Heart left ventricle (tissue), 16 donors: ENCODE data around the gene CSMD2. TPM values are rescaled to one million over a fixed set of nuclear protein-coding genes. Genes with fewer than 3 reads are reported as not detected.

ENCODE experiments used
- ATAC-seq, 4 donors: fragments of 200-7000 bp; cut with Tn5 transposase; one replicate each; pipeline ENCODE4 v1.9.1; 2020 to 2022; ENCODE audit warnings: moderate library complexity in 4 of 4, mild to moderate bottlenecking in 3 of 4, moderate number of reproducible peaks in 1 of 4
- DNase-seq, 5 donors: peaks; one replicate each; pipeline ENCODE4 v3.0.0-alpha.2; 2020
- H3K27ac ChIP-seq, 12 donors: fragments of 200-600 bp; sonication (generic) in 4 of 12; one replicate each; pipeline versions ENCODE4 v1.5.0 to v1.8.0; 2016 to 2022; ENCODE audit warnings: mild to moderate bottlenecking in 2 of 12
- H3K27me3 ChIP-seq, 9 donors: fragments of 200-600 bp; sonication (generic) in 2 of 9; one replicate each; pipeline versions ENCODE4 v1.5.1 to v1.8.0; 2016 to 2022; ENCODE audit warnings: mild to moderate bottlenecking in 3 of 9
- H3K36me3 ChIP-seq, 9 donors: fragments of 200-600 bp; sonication (generic) in 2 of 9; one replicate each; pipeline versions ENCODE4 v1.5.0 to v1.8.0; 2018 to 2022; ENCODE audit warnings: mild to moderate bottlenecking in 2 of 9
- H3K4me1 ChIP-seq, 12 donors: fragments of 200-600 bp; sonication (generic) in 4 of 12; one replicate each; pipeline versions ENCODE4 v1.5.0 to v1.8.0; 2016 to 2022; ENCODE audit warnings: mild to moderate bottlenecking in 3 of 12
- H3K4me3 ChIP-seq, 12 donors: fragments of 200-600 bp; sonication (generic) in 4 of 12; one replicate each; pipeline versions ENCODE4 v1.5.0 to v1.8.0; 2017 to 2022; ENCODE audit warnings: mild to moderate bottlenecking in 9 of 12, moderate library complexity in 4 of 12
- H3K9me3 ChIP-seq, 12 donors: fragments of 200-600 bp; sonication (generic) in 4 of 12; one replicate each; pipeline versions ENCODE4 v1.5.0 to v1.8.0; 2016 to 2022; ENCODE audit warnings: mild to moderate bottlenecking in 1 of 12
- POLR2A ChIP-seq, 2 donors: fragments of 450-650 bp; IDR thresholded peaks; one replicate each; pipeline ENCODE4 v1.6.1; 2017; ENCODE audit warnings: antibody characterized with exemption in 2 of 2, mild to moderate bottlenecking in 2 of 2, moderate library complexity in 2 of 2
- WGBS, 4 donors: extraction: QIAGEN DNeasy Blood & Tissue Kit in 2 of 4; methylation state at CpG; one replicate each; pipeline versions ENCODE4 v1.1.5 to v1.1.7; 2013 to 2018; 5-methylcytosine and 5-hydroxymethylcytosine counted together
- intact Hi-C, 10 donors: fragments of 100-400 bp; cut with DNase I; formaldehyde crosslinking; loops; one replicate each; pipeline versions ENCODE4 v1.11.1 to v1.14.2; 2022
- polyA plus RNA-seq, 2 donors: library from polyadenylated mRNA; stranded (reverse); fragments of 200-250 nt; gene quantifications; one replicate each; pipeline ENCODE4 v1.2.3, GENCODE V29; 2013
- total RNA-seq, 9 donors: library from RNA; depleted of rRNA in 2 of 9; stranded (reverse); fragments of >200 nt in 2 of 9; fragmentation: NEBNext Ultra II Directional in 3 of 9; extraction: Animal tissue kit (Norgen Biotek cat#: 25700) in 3 of 9; gene quantifications; one replicate each; pipeline versions ENCODE4 v1.1.0 to v1.2.4, GENCODE V29; 2016 to 2023
- TF ChIP-seq, protein P1 (sequence below), 12 donors: fragments of 200-600 bp; sonication (generic) in 4 of 12; IDR thresholded peaks; one replicate each; pipeline versions ENCODE4 v1.5.0 to v1.8.0; 2018 to 2022; ENCODE audit warnings: antibody characterized with exemption in 12 of 12, mild to moderate bottlenecking in 5 of 12
- donor health status: ischemic (EF 13 %, LVEDD 7.1; RV severe dilation, severe dysfunction).
- donor health status: healthy with polysubstance abuse.
- donor health status: DM: no; HTN: yes; CAD: no.
- donor health status: DM: no; HTN: no; CAD: no.
- donor health status: ischemic (EF 25% LVEDD 6.9; RV normal size, moderate dysfunction).
- donor health status: ischemic (EF 25% LVEDD 5.7; RV mildly dilated, moderate dysfunction).
- donor health status: healthy.
- donor health status: DM: yes; HTN: yes; CAD: no.
- donor health status: ischemic (EF 35%, LVEDD 5.7; RV mildly dilated, moderate dysfunction).
- donor health status: nonischemic (EF 11% LVEDD 7.7; RV severe dilation, severe dysfunction).
- donor health status: DM: yes; HTN: yes; CAD: no.
- donor health status: PGD.
- donor health status: ischemic (EF 29% LVEDD 5.4; RV normal size, mild dysfunction).
- donor health status: nonischemic (EF 23%, LVEDD 6.1; RV moderate dilation, normal function).

The CSMD2 gene
- total and polyA plus RNA-seq, 11 donors: 0.02 to 0.79 (median 0.22) TPM

DNA sequence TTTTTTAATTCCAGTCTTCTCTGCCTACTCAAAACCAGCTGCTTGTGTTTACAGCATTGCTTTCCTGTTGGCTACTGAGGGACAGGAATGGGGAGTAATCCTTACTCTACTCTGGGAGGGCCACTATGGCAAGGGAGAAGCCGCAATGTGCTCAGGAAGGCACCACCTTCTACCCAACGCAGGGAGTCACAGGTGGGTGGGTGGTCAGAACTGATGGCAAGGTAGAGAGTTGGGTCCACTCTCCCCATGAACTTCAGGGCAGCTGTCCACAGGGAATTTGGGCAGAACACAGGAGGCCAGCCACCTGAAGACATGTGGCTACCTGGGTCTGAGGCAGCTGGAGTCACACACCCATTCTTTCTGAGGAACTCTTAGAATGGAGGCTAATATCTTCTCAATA is 341.6 kb downstream of the CSMD2 start:
- TF ChIP-seq POLR2A (IDR thresholded peaks at IDR 0.05): no peak
- TF ChIP-seq, protein P1, sequence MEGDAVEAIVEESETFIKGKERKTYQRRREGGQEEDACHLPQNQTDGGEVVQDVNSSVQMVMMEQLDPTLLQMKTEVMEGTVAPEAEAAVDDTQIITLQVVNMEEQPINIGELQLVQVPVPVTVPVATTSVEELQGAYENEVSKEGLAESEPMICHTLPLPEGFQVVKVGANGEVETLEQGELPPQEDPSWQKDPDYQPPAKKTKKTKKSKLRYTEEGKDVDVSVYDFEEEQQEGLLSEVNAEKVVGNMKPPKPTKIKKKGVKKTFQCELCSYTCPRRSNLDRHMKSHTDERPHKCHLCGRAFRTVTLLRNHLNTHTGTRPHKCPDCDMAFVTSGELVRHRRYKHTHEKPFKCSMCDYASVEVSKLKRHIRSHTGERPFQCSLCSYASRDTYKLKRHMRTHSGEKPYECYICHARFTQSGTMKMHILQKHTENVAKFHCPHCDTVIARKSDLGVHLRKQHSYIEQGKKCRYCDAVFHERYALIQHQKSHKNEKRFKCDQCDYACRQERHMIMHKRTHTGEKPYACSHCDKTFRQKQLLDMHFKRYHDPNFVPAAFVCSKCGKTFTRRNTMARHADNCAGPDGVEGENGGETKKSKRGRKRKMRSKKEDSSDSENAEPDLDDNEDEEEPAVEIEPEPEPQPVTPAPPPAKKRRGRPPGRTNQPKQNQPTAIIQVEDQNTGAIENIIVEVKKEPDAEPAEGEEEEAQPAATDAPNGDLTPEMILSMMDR (IDR thresholded peaks at IDR 0.05): no peak
- peaks cover 0 to 8% (median 0%) of the 10 kb centered on the region in 9 donors for H3K27me3 ChIP-seq
- H3K4me3 ChIP-seq: no peak overlapping the region
- no peak for ATAC-seq
- H3K4me1 ChIP-seq: no peaks in the 10 kb centered on the region
- no peak overlapping the region for H3K27ac ChIP-seq
- H3K9me3 ChIP-seq: no peaks in the 10 kb centered on the region
- 88 to 95% (median 93%) methylated on average over 2 of the region's 2 CpGs for WGBS, 4 donors
- intact Hi-C loops: no loop called here
- H3K36me3 ChIP-seq: no peaks in the 10 kb centered on the region
- no peak for DNase-seq

DNA sequence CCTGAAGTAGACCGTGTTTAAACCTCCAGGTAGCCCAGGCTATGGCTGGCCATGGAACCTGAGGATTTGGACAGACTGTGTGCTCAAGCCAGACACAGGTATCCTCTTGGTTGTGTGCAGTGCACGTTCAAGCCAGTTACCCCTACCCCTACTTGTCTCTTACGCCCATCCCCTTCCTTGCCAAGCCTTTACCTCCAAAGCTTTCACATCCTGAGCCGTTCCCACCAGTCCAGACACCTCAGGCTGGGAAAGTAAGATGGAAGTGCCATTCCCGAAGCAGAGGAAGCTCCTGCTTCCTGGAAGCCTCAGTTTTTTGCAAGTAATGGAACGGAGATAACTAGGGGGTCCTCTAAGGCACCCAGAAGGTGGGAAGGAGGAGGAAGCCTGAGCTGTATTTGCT is 342.6 kb downstream of the CSMD2 start:
- H3K4me1 ChIP-seq: no peaks in the 10 kb centered on the region
- H3K27ac ChIP-seq: no peak overlapping the region
- 59 to 64% (median 60%) methylated on average over 5 to 6 of the region's 6 CpGs for WGBS, 4 donors
- no peaks in the 10 kb centered on the region for H3K9me3 ChIP-seq
- intact Hi-C loops: no loop called here
- DNase-seq: no peak
- no peak for ATAC-seq
- TF ChIP-seq POLR2A (IDR thresholded peaks at IDR 0.05): no peak
- TF ChIP-seq, protein P1 (IDR thresholded peaks at IDR 0.05): no peak
- H3K27me3 ChIP-seq: peaks cover 0 to 8% (median 0%) of the 10 kb centered on the region in 9 donors
- no peak overlapping the region for H3K4me3 ChIP-seq
- no peaks in the 10 kb centered on the region for H3K36me3 ChIP-seq

DNA sequence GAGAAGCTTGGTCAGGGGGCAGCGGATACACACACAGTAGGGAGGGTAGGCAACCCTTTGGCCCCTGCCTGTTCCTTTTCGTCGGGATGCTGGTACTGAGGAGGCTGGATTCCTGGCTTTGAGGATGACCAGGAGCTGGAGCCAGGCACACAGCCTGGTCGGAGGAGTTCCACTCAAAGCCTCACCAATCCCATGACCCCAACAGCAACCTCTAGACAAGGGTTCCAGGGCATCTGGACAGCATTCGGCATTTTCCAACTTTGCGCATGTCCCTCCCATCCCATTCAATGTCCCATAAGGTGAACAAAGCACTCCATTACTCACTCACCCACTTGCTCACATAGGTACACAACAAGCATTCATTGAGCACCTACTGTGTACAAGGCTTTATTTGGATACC is 343.7 kb downstream of the CSMD2 start:
- Histone ChIP-seq H3K4me3 (no peak overlapping the region), H3K27me3 (peaks cover 0 to 8% (median 0%) of the 10 kb centered on the region in 9 donors), H3K4me1 (no peaks in the 10 kb centered on the region), H3K27ac (no peak overlapping the region), H3K36me3 (no peaks in the 10 kb centered on the region), H3K9me3 (no peaks in the 10 kb centered on the region)
- WGBS, 4 donors: 87 to 94% (median 91%) methylated on average over 5 to 6 of the region's 6 CpGs
- ATAC-seq (no peak), DNase-seq (no peak)
- TF ChIP-seq, protein P1 (IDR thresholded peaks at IDR 0.05): no peak
- TF ChIP-seq POLR2A (IDR thresholded peaks at IDR 0.05): no peak
- intact Hi-C loops: no loop called here

DNA sequence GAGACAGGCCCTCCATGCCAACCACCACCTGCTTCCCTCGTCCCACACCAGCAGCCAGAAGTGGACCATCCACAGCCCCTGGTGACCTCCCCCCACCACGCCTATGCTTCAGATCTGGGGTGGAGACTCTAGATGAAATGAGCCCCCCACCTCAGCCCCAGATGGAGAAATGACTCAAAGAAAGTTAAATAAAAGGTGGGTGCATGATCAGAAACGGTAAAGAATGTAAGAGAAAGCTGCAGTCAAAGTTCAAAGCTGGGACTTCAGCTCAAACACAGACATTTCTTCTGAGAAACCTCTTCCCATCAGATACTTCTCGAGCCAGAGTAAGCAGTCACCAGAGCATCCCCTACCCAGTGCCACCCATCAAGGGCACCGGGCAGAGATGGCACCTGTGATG is 344.2 kb downstream of the CSMD2 start:
- DNase-seq (no peak), ATAC-seq (no peak)
- 68 to 82% (median 71%) methylated on average over 5 of the region's 5 CpGs for WGBS, 4 donors
- Histone ChIP-seq H3K4me3 (no peak overlapping the region), H3K4me1 (no peaks in the 10 kb centered on the region), H3K36me3 (no peaks in the 10 kb centered on the region), H3K27ac (no peak overlapping the region), H3K9me3 (no peaks in the 10 kb centered on the region), H3K27me3 (peaks cover 0 to 8% (median 0%) of the 10 kb centered on the region in 9 donors)
- intact Hi-C loops: no loop called here
- TF ChIP-seq, protein P1 (IDR thresholded peaks at IDR 0.05): no peak
- no peak for TF ChIP-seq POLR2A (IDR thresholded peaks at IDR 0.05)
